SK-N-SH (cell line): Measurements from ENCODE around the gene COL15A1. TPM values are rescaled to one million over a fixed set of nuclear protein-coding genes. Genes with fewer than 3 reads are reported as not detected.

ENCODE experiments used
- CTCF ChIA-PET: fragments of 300-600, 350-600 bp; formaldehyde crosslinking; extraction: SDS; loops from one replicate; lab custom pipeline; 2021; lab: Yijun Ruan, JAX
- POLR2A ChIA-PET: fragments of 350-600 bp; sonication (Branson Sonifier 250); formaldehyde crosslinking; extraction: SDS; loops from one replicate; lab custom pipeline; 2020; ENCODE audit warnings: antibody characterized with exemption, inconsistent platforms; lab: Yijun Ruan, JAX
- DNase-seq: peaks from one replicate; pipeline ENCODE4 v3.0.0; 2012
- H2AFZ ChIP-seq: fragments of 200-600 bp; sonication (generic); 2 replicates; pipeline ENCODE4 v1.8.1; 2016; ENCODE audit warnings: antibody characterized with exemption, mild to moderate bottlenecking, low read depth
- H3F3A ChIP-seq: fragments of 200-600 bp; sonication (generic); replicated peaks from 2 replicates; pipeline ENCODE3; 2016; ENCODE audit warnings: antibody characterized with exemption, mild to moderate bottlenecking; ENCODE audit not compliant: insufficient read depth
- H3K27ac ChIP-seq, 2 experiments: fragments of 200-500 bp in 1 of 2; fragments of 200-600 bp in 1 of 2; sonication (Bioruptor generic) in 1 of 2; sonication (generic), shearing (Covaris generic) in 1 of 2; 2 replicates each; pipeline versions ENCODE4 v1.5.1 to v1.6.1; 2014 to 2016; ENCODE audit warnings: low read depth in 2 of 2, inconsistent platforms in 1 of 2, low read length in 1 of 2, mild to moderate bottlenecking in 1 of 2, mixed read lengths in 1 of 2
- H3K27me3 ChIP-seq: fragments of 200-600 bp; sonication (generic), shearing (Covaris generic); 2 replicates; pipeline ENCODE4 v1.6.1; 2016; ENCODE audit warnings: mixed run types; ENCODE audit not compliant: insufficient read depth
- H3K36me3 ChIP-seq, 2 experiments: fragments of 200-500 bp in 1 of 2; fragments of 200-600 bp in 1 of 2; sonication (Bioruptor generic) in 1 of 2; sonication (generic) in 1 of 2; replicated peaks in 1 of 2; 2 replicates each; pipeline versions ENCODE3 to v1.5.1; 2014 to 2016; ENCODE audit warnings: low read length in 1 of 2, mild to moderate bottlenecking in 1 of 2; ENCODE audit not compliant: insufficient read depth in 2 of 2, control insufficient read depth in 1 of 2
- H3K4me1 ChIP-seq, 2 experiments: fragments of 200-500 bp in 1 of 2; fragments of 200-600 bp in 1 of 2; sonication (Bioruptor generic) in 1 of 2; sonication (generic), shearing (Covaris generic) in 1 of 2; 2 replicates each; pipeline versions ENCODE4 v1.5.1 to v1.6.1; 2014 to 2016; ENCODE audit warnings: low read depth in 1 of 2, low read length in 1 of 2, mixed run types in 1 of 2; ENCODE audit not compliant: insufficient read depth in 2 of 2, control insufficient read depth in 1 of 2
- H3K4me2 ChIP-seq: fragments of 200-600 bp; sonication (generic), shearing (Covaris generic); 2 replicates; pipeline ENCODE4 v1.6.1; 2017; ENCODE audit warnings: mixed run types
- H3K4me3 ChIP-seq, 2 experiments: fragments of 200-500 bp in 1 of 2; fragments of 200-600 bp in 1 of 2; sonication (Bioruptor generic) in 1 of 2; sonication (generic), shearing (Covaris generic) in 1 of 2; 2 replicates each; pipeline versions ENCODE4 v1.5.1 to v1.8.1; 2014 to 2016; ENCODE audit warnings: low read depth in 2 of 2, inconsistent platforms in 1 of 2, low read length in 1 of 2, mild to moderate bottlenecking in 1 of 2, mixed read lengths in 1 of 2, moderate library complexity in 1 of 2
- H3K79me2 ChIP-seq: fragments of 200-600 bp; sonication (generic); 2 replicates; pipeline ENCODE4 v1.8.1; 2017; ENCODE audit warnings: mild to moderate bottlenecking; ENCODE audit not compliant: insufficient read depth
- H3K9ac ChIP-seq: fragments of 200-600 bp; sonication (generic); 2 replicates; pipeline ENCODE4 v1.6.1; 2017; ENCODE audit warnings: mixed run types
- H3K9me2 ChIP-seq: fragments of 200-600 bp; sonication (generic); 2 replicates; pipeline ENCODE4 v1.6.1; 2017; ENCODE audit warnings: mixed run types
- H3K9me3 ChIP-seq: fragments of 200-600 bp; sonication (generic); 2 replicates; pipeline ENCODE4 v1.6.1; 2017; ENCODE audit warnings: mixed run types, mild to moderate bottlenecking, moderate library complexity
- H4K20me1 ChIP-seq: fragments of 200-600 bp; sonication (generic); 2 replicates; pipeline ENCODE4 v1.6.1; 2017; ENCODE audit warnings: mild to moderate bottlenecking, mixed run types; ENCODE audit not compliant: insufficient read depth
- EZH2phosphoT487 ChIP-seq: fragments of 200-600 bp; sonication (generic); IDR thresholded peaks from 2 replicates; pipeline ENCODE4 v1.6.1; 2017; ENCODE audit warnings: low read depth, mixed run types, mild to moderate bottlenecking, antibody characterized with exemption, moderate library complexity, borderline replicate concordance
- FOSL2 ChIP-seq: IDR thresholded peaks from 2 replicates; pipeline ENCODE4 v1.4.0; 2012; ENCODE audit warnings: low read depth, mild to moderate bottlenecking, moderate library complexity, borderline replicate concordance
- GATA2 ChIP-seq: sonication (generic); formaldehyde crosslinking; IDR thresholded peaks from 2 replicates; pipeline ENCODE4 v1.5.0; 2020; ENCODE audit warnings: mild to moderate bottlenecking, missing genetic modification reagents
- NFIC ChIP-seq: IDR thresholded peaks from 2 replicates; pipeline ENCODE4 v1.4.0; 2012; ENCODE audit warnings: borderline replicate concordance
- NRF1 ChIP-seq: IDR thresholded peaks from 2 replicates; pipeline ENCODE4 v1.6.1; 2012; ENCODE audit warnings: low read depth, mild to moderate bottlenecking, low read length
- POLR2AphosphoS5 ChIP-seq: IDR thresholded peaks from 2 replicates; pipeline ENCODE4 v1.6.1; 2012; ENCODE audit warnings: low read depth, low read length
- RFX5 ChIP-seq: IDR thresholded peaks from 2 replicates; pipeline ENCODE4 v1.6.1; 2012; ENCODE audit warnings: mild to moderate bottlenecking, improper control_type of control experiment, low read length
- SIN3A ChIP-seq: IDR thresholded peaks from 2 replicates; pipeline ENCODE4 v1.6.1; 2012; ENCODE audit warnings: low read depth, mild to moderate bottlenecking, low read length, moderate library complexity, borderline replicate concordance
- TEAD4 ChIP-seq: IDR thresholded peaks from 2 replicates; pipeline ENCODE4 v1.4.0; 2012; ENCODE audit warnings: mild to moderate bottlenecking, borderline replicate concordance; ENCODE audit not compliant: insufficient read depth
- YY1 ChIP-seq: IDR thresholded peaks from 2 replicates; pipeline ENCODE4 v1.4.0; 2012; ENCODE audit warnings: low read depth, mild to moderate bottlenecking
- WGBS: methylation state at CpG from one replicate; pipeline ENCODE4 v1.1.6; 2017; ENCODE audit warnings: low lambda C conversion rate; 5-methylcytosine and 5-hydroxymethylcytosine counted together
- polyA plus RNA-seq, 3 experiments: library from polyadenylated mRNA; depleted of rRNA; stranded (reverse); fragments of >200 nt; gene quantifications; 2 replicates each; pipeline ENCODE4 v1.2.3, GENCODE V29; 2012
- TF ChIP-seq, protein P1 (sequence below): IDR thresholded peaks from 2 replicates; pipeline ENCODE4; 2012
- TF ChIP-seq, protein P2 (sequence below): fragments of 200-600 bp; sonication (generic); IDR thresholded peaks from 2 replicates; pipeline ENCODE4 v1.6.1; 2017; ENCODE audit warnings: antibody characterized with exemption, mild to moderate bottlenecking, moderate library complexity
- TF ChIP-seq, protein P3 (sequence below): IDR thresholded peaks from 2 replicates; pipeline ENCODE4 v1.4.0; 2012; ENCODE audit warnings: low read depth, borderline replicate concordance

COL15A1 gene
- polyA plus RNA-seq, 1 of the 3 experiments (the other 2 are of a cell fraction): 0.84 TPM

DNA sequence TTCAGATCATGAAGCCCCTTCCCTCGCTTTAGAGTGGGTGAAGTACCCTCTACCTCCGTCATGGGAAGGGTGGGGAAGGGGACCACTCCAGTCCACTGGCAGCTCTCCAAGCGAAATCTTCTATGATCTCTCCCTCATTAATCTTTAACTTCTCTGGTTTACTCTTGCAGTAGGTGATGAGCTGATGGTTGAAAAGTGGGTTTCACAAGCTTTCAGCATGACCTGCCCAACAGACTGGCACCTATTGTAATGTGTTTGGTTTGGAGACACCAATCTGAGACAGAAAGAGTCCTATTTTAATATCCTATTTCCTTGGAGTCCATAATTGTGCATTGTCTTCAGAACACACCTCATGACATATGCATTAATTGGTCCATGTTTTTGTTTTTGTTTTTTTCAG, 90.4 kb downstream of the COL15A1 start:
- Histone ChIP-seq H3K9me3 (no peaks in the 10 kb centered on the region), H3K27me3 (no peaks in the 10 kb centered on the region), H4K20me1 (no peaks in the 10 kb centered on the region), H3K27ac (no peak overlapping the region), H3K36me3 (no peaks in the 10 kb centered on the region), H3K9ac (no peak overlapping the region), H3F3A (peaks cover 9% of the 10 kb centered on the region), H2AFZ (no peak overlapping the region), H3K4me1 (peaks cover 0 to 9% of the 10 kb centered on the region in 2 experiments; a peak in 1 of 4 replicates), H3K4me2 (no peak overlapping the region), H3K4me3 (no peak overlapping the region), H3K79me2 (no peaks in the 10 kb centered on the region), H3K9me2 (no peaks in the 10 kb centered on the region)
- 65% methylated on average over 3 of the region's 3 CpGs for WGBS
- TF ChIP-seq, protein P1, sequence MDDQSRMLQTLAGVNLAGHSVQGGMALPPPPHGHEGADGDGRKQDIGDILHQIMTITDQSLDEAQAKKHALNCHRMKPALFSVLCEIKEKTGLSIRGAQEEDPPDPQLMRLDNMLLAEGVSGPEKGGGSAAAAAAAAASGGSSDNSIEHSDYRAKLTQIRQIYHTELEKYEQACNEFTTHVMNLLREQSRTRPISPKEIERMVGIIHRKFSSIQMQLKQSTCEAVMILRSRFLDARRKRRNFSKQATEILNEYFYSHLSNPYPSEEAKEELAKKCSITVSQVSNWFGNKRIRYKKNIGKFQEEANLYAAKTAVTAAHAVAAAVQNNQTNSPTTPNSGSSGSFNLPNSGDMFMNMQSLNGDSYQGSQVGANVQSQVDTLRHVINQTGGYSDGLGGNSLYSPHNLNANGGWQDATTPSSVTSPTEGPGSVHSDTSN: no peak
- TF ChIP-seq EZH2phosphoT487 (no peak), GATA2 (CRISPR knock-in tag) (no peak), RFX5 (no peak), FOSL2 (no peak), POLR2AphosphoS5 (no peak), YY1 (no peak)
- ChIA-PET CTCF (no interaction called here), POLR2A (no interaction called here)
- no peak for DNase-seq

DNA sequence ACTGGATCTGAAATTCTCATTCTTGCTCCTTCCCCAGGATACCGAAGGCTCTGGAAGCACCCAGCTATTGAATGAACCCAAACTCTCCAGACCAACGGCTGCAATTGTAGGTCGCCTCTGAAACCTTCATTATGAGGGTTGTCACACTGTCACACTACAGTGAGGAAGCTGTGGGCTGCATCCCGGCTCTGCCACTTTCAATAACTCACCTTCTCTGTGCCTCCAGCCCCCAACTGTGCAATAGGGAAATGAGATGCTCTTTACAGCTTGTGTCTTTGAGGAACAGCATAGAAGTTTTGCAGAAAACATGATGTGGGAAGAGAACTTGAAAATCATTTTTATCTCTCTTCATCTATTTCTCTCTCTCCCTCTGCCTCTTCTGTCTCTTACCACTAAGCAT, 91.6 kb downstream of the COL15A1 start:
- H3K4me1 ChIP-seq: peaks cover 0 to 13% of the 10 kb centered on the region in 2 experiments; a peak in 2 of 4 replicates
- H3K9ac ChIP-seq: no peak overlapping the region
- no peak overlapping the region for H3K27ac ChIP-seq
- POLR2A ChIA-PET: no interaction called here
- H3K4me3 ChIP-seq: no peak overlapping the region
- H3K36me3 ChIP-seq: no peaks in the 10 kb centered on the region
- 61% methylated on average over 3 of the region's 4 CpGs for WGBS
- no peak overlapping the region for H3K4me2 ChIP-seq
- TF ChIP-seq NRF1 (no peak), EZH2phosphoT487 (no peak), NFIC (no peak), SIN3A (no peak), TEAD4 (no peak)
- TF ChIP-seq, protein P2, sequence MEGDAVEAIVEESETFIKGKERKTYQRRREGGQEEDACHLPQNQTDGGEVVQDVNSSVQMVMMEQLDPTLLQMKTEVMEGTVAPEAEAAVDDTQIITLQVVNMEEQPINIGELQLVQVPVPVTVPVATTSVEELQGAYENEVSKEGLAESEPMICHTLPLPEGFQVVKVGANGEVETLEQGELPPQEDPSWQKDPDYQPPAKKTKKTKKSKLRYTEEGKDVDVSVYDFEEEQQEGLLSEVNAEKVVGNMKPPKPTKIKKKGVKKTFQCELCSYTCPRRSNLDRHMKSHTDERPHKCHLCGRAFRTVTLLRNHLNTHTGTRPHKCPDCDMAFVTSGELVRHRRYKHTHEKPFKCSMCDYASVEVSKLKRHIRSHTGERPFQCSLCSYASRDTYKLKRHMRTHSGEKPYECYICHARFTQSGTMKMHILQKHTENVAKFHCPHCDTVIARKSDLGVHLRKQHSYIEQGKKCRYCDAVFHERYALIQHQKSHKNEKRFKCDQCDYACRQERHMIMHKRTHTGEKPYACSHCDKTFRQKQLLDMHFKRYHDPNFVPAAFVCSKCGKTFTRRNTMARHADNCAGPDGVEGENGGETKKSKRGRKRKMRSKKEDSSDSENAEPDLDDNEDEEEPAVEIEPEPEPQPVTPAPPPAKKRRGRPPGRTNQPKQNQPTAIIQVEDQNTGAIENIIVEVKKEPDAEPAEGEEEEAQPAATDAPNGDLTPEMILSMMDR: no peak
- TF ChIP-seq, protein P3, sequence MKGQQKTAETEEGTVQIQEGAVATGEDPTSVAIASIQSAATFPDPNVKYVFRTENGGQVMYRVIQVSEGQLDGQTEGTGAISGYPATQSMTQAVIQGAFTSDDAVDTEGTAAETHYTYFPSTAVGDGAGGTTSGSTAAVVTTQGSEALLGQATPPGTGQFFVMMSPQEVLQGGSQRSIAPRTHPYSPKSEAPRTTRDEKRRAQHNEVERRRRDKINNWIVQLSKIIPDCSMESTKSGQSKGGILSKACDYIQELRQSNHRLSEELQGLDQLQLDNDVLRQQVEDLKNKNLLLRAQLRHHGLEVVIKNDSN: no peak
- TF ChIP-seq, all 33 proteins: peak for 0
- H2AFZ ChIP-seq: no peak overlapping the region
- H4K20me1 ChIP-seq: no peaks in the 10 kb centered on the region
- no peaks in the 10 kb centered on the region for H3K9me2 ChIP-seq
- CTCF ChIA-PET: interaction anchor here (0.6 to 1.0 kb wide), 2 partner anchors 13 to 35 kb away, joined by 3 read pairs; no protein-coding TSS in a partner anchor
- H3F3A ChIP-seq: peaks cover 11% of the 10 kb centered on the region
- H3K79me2 ChIP-seq: no peaks in the 10 kb centered on the region
- H3K9me3 ChIP-seq: no peaks in the 10 kb centered on the region
- H3K27me3 ChIP-seq: no peaks in the 10 kb centered on the region
- DNase-seq: no peak
